Stimulated activated CD8-positive, alpha-beta memory T cell treated with anti-CD3 and anti-CD28 coated beads, Interleukin-7, amount 100 ng/mL, for 24 hours (primary cell): Measurements from ENCODE around the gene SBNO2.
"Not testable (repeated sequence)": the region's sequence is repeated elsewhere in the genome, so short reads cannot be mapped to it uniquely, and the experiment has no call there.

Source experiments
- DNase-seq: peaks from one replicate; pipeline ENCODE4 v3.0.0-alpha.2; 2020; ENCODE audit warnings: low read depth

The SBNO2 gene

DNA sequence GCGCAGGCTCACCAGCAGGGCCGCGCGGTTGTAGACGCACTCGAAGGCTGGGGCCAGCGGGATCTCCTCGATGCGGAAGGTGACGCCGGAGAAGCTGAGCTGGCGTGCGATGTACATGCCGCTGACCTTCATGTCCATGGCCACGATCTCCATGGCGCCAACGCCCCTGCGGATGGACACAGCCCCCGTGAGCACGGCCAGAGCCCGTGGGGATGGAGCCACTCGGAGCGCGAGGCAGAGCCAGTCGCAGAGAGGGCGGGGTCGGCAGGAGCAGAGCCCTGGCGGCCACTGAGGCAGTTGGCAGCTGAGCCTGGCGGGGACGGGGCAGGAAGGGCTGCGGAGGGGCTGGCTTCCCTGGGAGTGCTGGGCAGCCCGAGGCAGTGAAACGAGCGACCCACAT, 55.1 kb downstream of the SBNO2 start:
- DNase-seq = no peak

DNA sequence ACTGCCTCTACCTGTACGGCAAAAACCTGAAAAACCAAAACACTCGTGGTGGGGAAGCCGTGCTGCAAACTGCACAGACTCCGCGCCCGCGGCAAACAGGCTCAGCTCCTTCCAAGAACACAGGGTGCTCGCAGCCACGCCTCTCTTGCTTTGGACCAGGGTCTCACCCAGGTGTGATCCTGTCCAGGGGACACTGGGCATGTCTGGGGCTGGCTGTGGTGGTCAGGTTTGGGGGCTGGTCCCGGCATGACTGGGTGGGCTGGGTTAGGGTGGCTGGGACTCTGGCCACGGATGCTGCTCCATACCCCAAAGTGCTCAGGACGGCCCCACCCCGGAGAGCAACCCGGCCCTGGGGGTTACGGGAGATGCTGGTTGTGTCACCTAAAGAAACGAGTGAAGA, 56.4 kb downstream of the SBNO2 start:
- no peak for DNase-seq

DNA sequence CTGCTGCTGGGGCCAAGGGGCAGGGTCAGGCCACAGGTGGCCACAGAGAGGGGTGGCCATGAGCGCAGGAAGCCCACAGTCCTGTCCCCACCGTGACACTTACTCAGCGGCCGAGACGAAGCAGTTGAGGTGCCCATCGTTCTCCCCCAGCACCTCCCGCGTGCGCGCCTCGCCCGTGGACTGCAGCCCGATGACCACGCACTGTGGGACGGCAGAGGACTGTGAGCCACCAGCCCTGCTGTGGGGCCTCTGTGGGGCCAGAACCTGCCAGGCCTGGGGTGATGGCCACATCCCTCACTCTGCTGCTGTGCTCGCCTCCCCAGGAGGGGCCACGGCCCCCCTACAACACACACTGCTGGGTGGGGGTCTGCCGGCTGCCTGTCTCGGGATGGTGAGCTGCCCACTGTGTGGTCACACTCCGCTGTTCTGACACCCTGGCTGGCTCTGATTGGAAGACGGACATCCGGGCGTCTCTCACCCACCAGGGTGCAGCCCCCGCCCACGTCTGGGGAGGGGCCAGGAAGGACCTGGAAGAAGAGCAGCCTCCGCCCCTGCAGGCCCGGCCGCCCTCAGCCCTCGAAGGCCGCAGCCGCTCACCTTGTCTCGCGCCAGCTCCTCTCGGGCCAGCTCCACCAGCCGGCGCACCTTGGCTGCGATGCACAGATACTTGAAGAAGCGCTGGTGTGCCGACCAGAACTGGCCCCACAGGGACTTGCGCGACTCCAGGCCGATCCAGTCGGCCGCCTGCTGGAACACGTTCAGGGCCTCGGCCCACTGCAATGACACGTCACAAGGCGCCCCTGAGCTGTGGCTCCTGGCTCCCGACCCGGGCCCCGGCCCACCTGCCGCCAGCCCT, 57.1 kb downstream of the SBNO2 start:
- no peak for DNase-seq

DNA sequence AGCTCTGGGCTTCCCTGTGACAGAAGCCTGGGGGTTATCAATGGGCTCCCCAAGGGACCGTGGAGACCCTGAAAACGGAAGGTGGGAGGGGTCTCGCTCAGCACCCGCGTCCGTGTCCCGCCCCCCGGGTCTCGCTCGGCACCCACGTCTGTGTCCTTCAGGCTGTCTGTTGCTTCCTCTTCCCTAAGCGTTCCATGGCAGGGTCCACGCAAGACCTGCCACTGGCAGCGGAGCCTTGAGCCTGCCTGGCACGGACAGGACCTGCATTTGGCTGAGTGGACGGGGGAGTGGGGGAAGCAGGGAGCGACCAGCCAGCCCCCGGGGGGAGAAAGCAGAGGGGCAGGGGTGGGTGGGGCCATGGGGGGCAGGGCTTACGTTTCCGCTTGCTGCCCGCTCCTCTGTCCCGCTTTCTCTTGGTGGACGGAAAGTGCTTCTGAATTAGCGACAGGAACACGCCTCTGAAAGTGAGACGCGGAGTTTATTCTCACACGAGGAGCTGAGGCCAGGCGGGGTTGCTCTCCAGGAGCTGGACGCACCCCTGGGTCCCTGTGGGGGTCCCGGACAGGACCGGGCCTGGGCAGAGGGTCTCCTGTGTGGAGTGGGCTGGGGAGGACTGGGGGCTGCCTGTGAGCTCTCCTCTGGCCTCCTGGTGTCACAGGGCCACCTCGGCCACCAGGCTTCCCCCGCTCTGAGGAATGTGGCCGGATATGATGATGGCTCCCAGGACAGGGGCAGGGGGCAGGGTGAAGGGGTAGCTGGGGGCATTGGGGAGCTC, 58.2 kb downstream of the SBNO2 start:
- no peak for DNase-seq

DNA sequence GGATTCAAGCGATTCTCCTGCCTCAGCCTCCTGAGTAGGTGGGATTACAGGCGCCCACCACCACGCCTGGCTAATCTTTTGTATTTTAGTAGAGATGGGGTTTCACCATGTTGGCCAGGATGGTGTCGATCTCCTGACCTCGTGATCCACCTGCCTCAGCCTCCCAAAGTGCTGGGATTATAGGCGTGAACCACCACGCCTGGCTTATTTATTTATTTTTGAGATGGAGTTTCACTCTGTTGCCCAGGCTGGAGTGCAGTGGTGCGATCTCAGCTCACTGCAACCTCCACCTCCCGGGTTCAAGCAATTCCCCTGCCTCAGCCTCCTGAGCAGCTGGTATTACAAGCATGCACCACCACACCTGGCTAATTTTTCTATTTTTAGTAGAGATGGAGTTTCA, 59.3 kb downstream of the SBNO2 start:
- not testable (repeated sequence) for DNase-seq

DNA sequence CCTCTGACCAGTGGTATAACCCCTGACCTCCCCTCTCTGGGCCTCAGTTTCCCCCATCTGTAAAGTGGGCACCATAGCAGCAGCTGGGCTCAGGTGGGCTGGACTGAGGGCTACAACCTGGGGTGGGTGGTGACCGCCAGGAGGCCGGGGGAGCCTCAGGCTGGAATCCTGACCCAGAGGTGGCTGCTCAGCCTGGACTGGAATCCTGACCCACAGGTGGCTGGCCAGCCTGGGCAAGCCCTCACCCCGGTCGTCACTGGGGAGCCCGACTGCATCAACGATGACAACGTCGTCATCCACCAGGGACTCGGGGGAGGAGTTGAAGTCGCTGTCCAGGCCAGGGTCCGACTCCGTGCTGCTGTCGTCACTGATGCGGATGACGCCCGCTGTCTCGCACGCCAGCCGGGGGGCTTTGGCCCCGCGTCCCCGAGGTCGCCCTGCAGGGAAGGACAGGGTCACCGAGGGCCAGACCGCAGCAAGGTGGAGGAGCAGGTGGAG, 60.0 kb downstream of the SBNO2 start:
- DNase-seq = no peak

DNA sequence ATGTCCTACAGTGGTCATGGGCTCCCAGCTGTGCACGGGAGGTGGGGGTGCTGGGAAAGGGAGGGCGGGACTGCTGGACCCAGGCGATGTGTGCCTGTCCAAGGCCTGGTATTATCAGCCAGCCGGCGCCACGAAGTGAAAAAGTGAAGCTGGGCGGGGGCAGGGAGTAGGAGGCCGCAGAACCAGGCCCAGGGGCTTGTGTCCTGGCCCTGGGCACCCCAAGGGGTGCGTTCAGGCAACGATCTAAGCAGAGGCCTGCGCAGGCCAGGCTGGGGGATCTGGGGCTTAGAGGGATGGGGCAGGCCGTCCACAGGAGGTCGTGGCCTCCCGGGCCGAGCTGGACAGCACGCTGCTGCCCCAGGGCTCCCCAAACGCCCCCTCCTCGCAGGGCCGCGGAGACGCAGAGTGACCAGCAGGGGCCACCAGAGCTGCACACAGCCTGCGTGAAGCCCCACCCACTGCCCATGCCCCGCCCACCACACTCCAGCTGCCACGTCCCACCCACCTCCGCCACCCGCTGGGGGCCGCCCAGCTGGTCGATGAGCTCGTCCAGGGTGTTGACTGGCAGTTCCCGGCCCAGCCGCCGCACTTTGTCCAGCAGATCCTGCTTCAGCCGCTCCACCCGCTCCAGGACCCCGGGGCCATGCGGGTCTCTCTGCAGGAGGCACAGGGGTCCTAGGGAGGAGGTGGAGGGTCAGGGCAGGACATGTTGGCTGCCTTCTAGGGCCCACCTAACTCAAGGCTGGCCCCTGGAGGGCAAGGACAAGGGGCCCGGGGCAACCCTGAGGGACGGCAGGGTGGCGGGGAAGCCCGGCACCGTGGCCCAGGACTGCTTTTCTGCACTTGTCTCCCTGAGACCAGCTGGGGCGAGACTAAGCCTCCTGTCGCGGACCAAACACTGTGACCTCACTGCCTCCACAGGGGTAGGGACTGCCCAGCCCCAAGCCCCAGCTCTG, 60.8 kb downstream of the SBNO2 start:
- DNase-seq = peak; percentile 70

DNA sequence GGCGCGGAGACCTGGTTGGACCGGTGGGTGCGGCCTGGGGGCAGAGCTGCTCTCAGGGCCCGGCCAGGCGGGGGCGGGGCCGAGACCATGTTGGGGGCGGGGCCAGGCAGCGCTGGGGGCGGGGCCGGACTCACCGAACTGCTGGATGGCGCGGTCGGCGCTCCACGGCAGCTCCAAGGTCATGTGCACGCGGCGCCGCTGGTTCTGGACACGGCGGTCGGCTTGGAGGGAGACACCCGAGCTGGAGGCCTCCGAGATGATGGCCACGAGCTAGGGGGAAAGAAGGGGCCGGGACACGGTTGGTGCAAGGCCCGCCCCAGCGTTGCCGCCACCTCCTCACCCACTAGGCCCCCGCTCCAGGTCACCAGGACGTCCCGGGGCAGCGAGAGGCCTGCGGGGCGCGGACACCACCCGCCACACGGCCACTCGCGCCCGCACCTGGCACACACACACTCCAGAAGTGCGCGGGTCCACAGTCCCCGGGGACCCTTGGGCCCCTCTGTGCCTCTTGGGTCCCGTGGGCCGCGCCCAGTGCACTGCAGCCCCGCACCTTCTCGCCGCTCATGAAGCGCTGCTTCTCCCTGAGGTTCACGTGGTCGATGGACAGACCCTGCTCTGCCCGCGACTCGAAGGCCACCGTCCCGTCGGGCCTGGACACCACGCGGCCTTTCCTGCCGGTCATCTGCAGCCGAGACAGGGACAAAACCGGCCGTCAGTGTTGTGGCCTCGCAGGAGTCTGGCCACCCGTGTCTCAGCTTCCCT, 61.6 kb downstream of the SBNO2 start:
- no peak for DNase-seq

DNA sequence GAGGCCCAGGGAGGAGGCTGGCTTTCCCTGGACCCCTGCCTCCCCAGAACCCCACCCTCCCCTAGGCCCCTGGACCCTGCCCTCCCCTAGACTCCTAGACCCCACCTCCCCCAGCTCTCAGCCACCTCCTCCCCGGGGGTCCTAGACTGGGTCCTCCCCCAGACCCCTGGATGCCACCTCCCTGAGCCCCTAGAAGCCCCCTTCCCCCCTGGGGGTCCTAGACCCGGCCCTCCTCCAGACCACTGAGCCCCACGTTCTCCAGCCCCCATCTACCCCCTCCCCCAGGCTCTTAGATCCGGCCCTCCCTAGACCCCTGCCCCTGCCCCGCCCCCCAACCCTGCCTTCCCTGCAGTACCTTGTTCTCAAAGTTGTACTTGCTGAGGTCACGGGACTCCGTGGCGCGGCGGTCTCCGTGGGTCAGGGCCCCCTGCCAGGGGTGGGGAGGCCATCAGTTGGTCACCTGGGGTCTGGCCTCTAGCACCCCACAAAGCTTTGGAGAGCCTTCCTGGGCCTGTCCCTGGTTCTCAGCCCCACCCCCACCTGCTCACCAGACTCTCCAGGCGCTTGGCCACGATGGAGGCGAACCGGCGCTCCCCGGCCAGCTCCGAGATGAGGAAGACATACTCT, 62.3 kb downstream of the SBNO2 start:
- no peak for DNase-seq

DNA sequence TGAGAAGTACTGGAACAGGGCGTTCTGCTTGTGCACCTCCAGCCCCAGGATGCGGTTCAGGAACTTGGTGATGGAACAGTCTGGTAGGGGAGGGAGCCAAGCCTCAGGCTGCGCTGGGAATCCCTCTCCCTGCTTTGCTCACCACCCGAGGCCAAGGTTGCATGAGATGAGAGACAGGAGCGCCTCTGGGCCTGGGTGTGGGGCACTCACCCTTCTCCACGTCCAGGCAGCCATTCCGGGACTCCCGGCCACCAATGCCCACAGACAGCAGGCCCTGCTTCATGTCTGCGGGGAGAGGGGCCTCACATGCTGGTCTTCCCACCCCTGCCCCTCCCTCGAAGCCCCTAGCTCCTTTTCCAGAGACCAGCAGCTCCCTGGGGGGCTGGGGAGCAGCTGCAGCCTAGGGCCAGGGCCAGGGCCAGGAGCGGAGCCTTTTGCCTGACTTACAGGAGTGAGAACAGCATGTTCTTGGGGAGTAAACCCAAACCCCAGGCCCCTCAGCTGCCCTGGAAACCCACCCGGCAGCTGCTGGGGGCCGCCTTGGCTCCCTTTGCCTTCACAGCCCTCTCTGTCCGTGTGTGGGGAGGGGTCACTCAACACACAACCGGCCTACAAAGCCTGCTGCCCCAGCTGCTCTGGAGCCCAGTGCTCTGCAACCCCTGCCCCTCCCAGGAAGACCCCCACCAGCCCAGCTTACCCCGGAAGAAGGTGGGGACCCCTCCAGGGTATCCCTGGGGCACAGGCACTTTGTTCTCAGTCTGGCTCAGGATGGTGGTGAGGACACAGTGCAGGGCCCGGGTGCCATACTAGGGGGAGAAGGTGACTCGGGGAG, 63.0 kb downstream of the SBNO2 start:
- DNase-seq = no peak

DNA sequence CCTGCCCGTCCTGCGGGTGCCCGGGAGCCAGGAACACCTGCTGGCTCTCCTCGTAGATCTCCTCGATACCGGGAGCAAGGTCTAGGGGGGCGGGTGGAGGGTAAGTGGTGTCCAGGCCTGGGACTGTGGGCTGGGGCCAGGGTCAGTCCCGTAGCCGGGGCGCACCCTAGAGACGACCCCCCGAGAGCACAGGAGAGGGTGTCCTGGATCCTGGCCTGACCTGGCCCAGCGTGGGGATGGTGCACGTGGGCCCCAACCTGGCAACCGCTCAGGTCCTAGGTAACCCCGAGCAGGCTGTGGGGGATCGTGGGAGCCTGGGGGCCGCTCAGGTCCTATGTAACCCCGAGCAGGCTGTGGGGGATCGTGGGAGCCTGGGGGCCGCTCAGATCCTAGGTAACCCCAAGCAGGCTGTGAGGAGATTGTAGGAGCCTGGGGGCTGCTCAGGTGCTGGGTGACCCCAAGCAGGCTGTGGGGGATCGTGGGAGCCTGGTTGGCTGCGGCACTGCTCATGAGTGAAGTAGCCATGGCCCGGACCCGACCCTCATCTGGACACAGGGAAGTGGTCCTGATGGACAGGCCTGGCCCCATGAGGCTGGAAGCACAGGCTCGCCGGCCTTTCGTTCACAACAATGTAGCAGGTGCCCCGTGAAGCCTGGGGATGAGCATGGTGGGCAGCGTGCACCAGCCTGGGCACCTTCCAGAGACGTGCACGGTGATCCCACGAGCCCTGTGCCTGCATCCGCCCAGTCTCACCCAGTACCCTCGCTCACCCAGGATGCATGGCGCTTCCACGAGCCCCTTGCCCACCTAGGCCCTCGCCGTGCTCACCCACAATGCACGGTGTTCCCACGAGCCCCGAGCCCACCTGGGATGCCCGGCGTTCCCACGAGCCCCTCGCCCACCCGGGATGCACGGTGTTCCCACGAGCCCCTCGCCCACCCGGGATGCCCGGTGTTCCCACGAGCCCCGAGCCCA, 64.1 kb downstream of the SBNO2 start:
- DNase-seq = no peak

DNA sequence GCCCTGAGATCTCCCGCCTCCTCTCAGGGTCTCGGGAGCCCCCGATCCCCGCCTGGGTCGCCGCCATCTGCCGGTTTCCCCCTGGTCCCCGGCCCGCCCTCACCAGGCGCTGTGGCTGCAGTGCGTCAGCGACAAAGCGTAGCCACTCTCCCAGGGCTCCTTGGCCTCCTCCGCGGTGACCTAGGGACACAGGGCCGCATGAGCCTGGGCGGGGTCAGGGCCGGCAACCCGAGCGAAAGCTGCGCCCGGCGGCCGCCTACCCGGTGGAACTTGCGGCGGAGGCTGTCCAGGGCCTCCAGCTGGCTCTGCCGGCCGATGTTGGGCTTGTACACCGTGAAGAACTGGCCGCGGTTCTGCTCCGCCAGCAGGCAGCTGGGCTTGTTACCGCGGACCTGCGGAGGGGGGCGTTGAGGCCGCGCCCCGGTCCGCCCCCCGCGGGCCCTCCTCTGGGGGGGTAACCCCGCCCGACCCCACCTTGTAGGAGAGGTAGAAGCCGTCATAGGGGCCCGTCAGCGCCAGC, 65.0 kb downstream of the SBNO2 start:
- no peak for DNase-seq

DNA sequence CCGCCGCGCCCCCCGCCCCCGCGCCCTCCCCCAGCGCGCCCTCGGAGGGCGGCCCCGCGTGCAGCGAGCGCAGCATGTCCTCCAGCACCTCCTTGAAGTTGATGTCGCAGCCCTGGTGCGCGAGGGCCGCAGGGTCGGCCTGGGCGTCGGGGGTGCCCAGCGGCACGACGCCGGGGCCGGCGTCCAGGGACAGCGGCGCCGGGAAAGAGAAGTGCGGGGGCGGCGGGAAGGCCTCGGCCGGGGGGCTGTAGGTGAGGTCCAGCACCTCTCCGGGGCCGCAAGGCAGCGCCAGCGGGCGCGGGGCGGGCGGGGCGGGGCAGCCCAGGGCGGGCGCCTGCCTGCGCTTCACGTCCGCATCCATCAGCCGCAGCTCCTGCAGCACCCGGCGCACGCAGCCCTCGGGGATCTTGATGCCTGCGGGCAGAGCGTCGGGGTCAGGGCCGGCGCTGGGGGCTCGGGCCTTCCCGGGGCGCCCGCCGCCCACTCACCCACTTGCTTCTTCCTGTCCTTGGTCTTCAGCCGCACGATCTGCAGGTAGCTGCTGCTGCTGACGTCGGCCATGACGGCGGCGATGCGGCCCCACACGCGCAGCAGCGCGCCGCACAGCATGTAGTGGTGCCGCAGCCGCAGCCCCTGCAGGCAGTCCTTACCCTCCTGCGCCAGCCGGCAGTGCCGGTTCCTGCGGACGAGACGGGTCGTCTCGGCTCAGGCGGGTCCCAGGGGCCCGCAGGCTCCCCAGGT, 65.6 kb downstream of the SBNO2 start:
- no peak for DNase-seq

DNA sequence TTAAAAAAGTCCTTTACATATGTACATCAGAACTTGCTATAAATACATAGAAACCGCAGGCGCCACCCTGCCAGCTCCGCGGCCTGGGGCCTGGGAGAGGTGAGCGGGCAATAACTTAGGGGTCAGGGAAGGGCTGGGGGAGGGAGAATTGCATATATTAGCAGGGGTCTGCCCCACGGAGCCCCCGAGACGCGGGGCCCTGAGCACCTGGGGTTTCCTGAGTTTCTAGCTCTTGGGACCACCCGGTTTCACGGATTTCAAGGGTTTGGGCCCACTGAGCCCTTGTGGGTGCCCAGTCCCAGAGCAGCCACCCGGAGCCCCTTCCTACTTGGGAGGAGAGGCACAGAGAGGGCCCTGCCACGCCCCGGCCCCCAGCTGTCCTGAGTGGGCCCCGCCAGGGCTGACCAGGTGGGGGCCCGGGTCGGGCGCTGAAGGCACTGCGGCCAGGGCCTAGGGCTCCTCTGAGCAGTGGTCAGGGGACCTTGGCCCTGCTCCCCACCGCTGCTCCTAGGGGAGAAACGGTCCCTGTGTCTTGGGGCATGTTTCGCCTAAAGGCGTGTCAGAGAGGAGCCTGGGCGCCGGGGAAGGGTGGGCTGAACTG, 66.3 kb downstream of the SBNO2 start:
- no peak for DNase-seq

DNA sequence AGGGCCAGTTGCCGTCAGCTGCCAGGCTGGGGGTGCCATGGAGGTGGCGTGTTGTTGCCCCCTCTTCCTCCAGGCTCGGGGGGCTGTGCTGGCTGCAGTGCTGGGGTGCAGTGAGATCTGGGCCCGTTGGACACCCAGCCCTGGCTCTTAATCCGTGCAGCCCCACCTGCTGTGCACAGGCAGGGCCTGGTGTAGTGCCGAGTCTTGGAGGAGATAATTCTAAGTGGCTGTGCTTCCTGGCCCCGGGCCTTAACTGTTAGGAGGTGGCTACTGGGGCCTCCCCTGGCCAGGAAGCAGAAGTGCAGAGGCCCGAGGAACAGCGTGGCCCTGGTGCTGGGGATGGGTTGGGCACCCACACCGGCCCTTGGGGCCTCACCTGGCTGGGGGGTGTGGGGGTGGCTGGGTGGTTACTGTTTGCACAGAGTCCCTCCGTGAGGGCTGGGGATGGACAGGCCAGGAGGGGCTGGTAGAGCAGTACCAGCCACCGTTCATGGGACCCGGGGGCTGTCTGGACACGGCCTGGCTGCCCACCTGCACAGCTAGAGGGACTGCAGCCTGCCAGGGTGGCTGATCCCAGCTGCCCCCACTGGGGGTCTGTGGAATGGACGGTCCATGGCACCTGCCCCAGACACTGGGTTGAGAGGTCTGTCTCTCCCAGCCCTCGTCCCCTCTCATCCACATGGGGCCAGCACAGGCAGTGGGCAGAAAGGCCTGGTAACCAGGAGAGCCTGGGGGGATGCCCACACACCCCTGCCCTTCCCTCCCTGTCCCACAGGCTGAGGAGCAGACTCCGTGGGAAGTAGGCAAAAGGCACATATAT, 67.0 kb downstream of the SBNO2 start:
- no peak for DNase-seq
